Caco-2 (cell line): Measurements from ENCODE around the gene NUP210L. TPM values are rescaled to one million over a fixed set of nuclear protein-coding genes. Genes with fewer than 3 reads are reported as not detected.

Source experiments
- BruUV-seq: library from RNA; stranded (reverse); fragments of 400-500 nt; replicated peaks from 2 replicates; lab custom pipeline; 2021; lab: Mats Ljungman, UMichigan
- CTCF ChIA-PET: fragments of 300-600 bp; sonication (Branson Sonifier 250); formaldehyde crosslinking; loops from one replicate; lab custom pipeline; 2022; ENCODE audit warnings: antibody characterized with exemption; lab: Charles Lee
- POLR2A ChIA-PET: fragments of 300-600 bp; sonication (Branson Sonifier 250); formaldehyde crosslinking; loops from one replicate; lab custom pipeline; 2022; ENCODE audit warnings: antibody characterized with exemption; lab: Charles Lee
- DNase-seq, 2 experiments: peaks; one replicate each; pipeline versions ENCODE4 v3.0.0 to v3.0.0-alpha.2; 2020 to 2022
- H3K27me3 ChIP-seq: replicated peaks from 2 replicates; pipeline ENCODE4 v1.6.0; 2011; ENCODE audit warnings: low read length; ENCODE audit not compliant: control insufficient read depth, insufficient read depth
- H3K36me3 ChIP-seq: 2 replicates; pipeline ENCODE4 v1.5.1; 2011; ENCODE audit warnings: low read length; ENCODE audit not compliant: control insufficient read depth, insufficient read depth
- H3K4me1 ChIP-seq: fragments of 250-450 bp; sonication (Bioruptor Pico); 2 replicates; pipeline ENCODE4 v1.5.1; 2020; ENCODE audit warnings: mild to moderate bottlenecking
- H3K4me3 ChIP-seq: 2 replicates; pipeline ENCODE4 v1.5.1; 2011; ENCODE audit warnings: low read depth, mild to moderate bottlenecking, control low read depth, low read length
- H3K9me3 ChIP-seq: fragments of 250-450 bp; sonication (Bioruptor Pico); 2 replicates; pipeline ENCODE4 v1.5.1; 2020; ENCODE audit warnings: mild to moderate bottlenecking, moderate library complexity
- H3K27ac Mint-ChIP-seq: one replicate; pipeline ENCODE4 v1.8.0; 2022; ENCODE audit warnings: mixed read lengths; ENCODE audit not compliant: unreplicated experiment
- H3K27me3 Mint-ChIP-seq: one replicate; pipeline ENCODE4 v1.8.0; 2022; ENCODE audit warnings: mixed read lengths; ENCODE audit not compliant: insufficient read depth, unreplicated experiment
- H3K36me3 Mint-ChIP-seq: one replicate; pipeline ENCODE4 v1.8.0; 2022; ENCODE audit warnings: mild to moderate bottlenecking, mixed read lengths; ENCODE audit not compliant: insufficient read depth, unreplicated experiment
- H3K4me1 Mint-ChIP-seq: one replicate; pipeline ENCODE4 v1.8.0; 2022; ENCODE audit warnings: low read depth, mixed read lengths; ENCODE audit not compliant: unreplicated experiment
- H3K4me3 Mint-ChIP-seq: one replicate; pipeline ENCODE4 v1.8.0; 2022; ENCODE audit warnings: mild to moderate bottlenecking, moderate library complexity, mixed read lengths; ENCODE audit not compliant: unreplicated experiment
- H3K9me3 Mint-ChIP-seq: one replicate; pipeline ENCODE4 v1.8.0; 2022; ENCODE audit warnings: mixed read lengths; ENCODE audit not compliant: unreplicated experiment
- intact Hi-C: fragments of 100-400 bp; cut with micrococcal nuclease; formaldehyde crosslinking; loops from one replicate; pipeline ENCODE4 v1.10.0; 2022; ENCODE audit not compliant: unreplicated experiment
- total RNA-seq: library from RNA; stranded (reverse); gene quantifications from 2 replicates; pipeline ENCODE4 v1.2.3, GENCODE V29; 2022
- TF ChIP-seq, protein P1 (sequence below), 2 experiments: fragments of 200-600 bp in 1 of 2; IDR thresholded peaks; 1 replicate in 1 of 2; 2 replicates in 1 of 2; pipeline versions ENCODE4 v1.5.1 to v1.8.0; 2011 to 2022; ENCODE audit warnings: antibody characterized with exemption in 1 of 2, control low read depth in 1 of 2, inconsistent platforms in 1 of 2, low read depth in 1 of 2, low read length in 1 of 2, mild to moderate bottlenecking in 1 of 2, moderate library complexity in 1 of 2; ENCODE audit not compliant: insufficient read depth in 1 of 2, severe bottlenecking in 1 of 2, unreplicated experiment in 1 of 2

The NUP210L gene
- total RNA-seq, 1 experiment from 2014 or later: 0.07 TPM

DNA sequence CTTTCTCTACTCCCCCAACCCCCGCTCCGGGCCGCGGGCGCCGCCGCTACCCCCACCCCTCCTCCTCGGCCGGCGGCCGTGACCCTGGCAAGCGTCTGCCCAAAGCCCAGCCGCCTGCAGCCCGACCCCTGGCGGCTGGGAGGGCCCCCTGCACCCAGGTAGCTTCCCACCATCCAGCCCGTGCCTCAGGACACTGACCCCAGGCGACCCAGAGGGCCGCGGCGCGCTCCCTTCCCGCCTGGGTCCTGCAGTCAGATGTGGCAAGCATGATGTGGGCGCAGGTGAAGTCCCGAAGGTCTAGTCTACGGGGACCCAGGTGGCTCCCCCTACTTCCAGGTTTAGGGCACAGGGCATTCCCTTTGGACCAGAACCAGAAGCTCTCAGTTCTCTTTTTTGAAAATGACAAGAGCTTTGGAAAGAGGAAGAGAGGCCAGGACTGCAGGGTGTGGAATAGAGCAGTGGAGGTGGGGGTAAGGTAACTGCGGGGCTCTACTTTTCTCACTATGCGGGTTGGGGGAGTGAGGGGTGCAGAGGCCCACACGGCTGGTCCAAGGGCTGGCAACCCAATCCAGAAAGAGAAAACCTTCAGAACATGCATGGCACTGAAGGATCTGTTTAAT lies 208.1 kb downstream of the NUP210L start, which contains the start of gene DENND4B:
Gene DENND4B (minus strand): TSS at position 97 of the 620 bp plus-strand sequence. CDS start 2,344 bp downstream, outside the sequence.
- intact Hi-C loops: loop anchor here (1.0 to 2.0 kb wide), 2 partner anchors 24 to 40 kb away; partner anchors contain the start of genes GATAD2B and RAB13
- TF ChIP-seq, protein P1, sequence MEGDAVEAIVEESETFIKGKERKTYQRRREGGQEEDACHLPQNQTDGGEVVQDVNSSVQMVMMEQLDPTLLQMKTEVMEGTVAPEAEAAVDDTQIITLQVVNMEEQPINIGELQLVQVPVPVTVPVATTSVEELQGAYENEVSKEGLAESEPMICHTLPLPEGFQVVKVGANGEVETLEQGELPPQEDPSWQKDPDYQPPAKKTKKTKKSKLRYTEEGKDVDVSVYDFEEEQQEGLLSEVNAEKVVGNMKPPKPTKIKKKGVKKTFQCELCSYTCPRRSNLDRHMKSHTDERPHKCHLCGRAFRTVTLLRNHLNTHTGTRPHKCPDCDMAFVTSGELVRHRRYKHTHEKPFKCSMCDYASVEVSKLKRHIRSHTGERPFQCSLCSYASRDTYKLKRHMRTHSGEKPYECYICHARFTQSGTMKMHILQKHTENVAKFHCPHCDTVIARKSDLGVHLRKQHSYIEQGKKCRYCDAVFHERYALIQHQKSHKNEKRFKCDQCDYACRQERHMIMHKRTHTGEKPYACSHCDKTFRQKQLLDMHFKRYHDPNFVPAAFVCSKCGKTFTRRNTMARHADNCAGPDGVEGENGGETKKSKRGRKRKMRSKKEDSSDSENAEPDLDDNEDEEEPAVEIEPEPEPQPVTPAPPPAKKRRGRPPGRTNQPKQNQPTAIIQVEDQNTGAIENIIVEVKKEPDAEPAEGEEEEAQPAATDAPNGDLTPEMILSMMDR (IDR thresholded peaks at IDR 0.05; ENCODE audit: insufficient read depth in 1 of 2, low read depth in 1 of 2, low read length in 1 of 2, severe bottlenecking in 1 of 2, unreplicated experiment in 1 of 2): peak; percentile 95 to 97
- BruUV-seq: no TSS peak
- ChIA-PET CTCF (interaction anchor here (0.6 to 2.0 kb wide), 11 partner anchors 10 to 301 kb away, joined by 3 to 24 read pairs (median 5); partner anchors contain the start of genes CREB3L4, CRTC2, GATAD2B and INTS3), POLR2A (interaction anchor here (0.6 to 1.7 kb wide), 9 partner anchors 16 to 1247 kb away, joined by 3 to 20 read pairs (median 6); partner anchors contain the start of genes CREB3L4, GATAD2B and RPS27)
- Mint-ChIP-seq H3K4me3 (peak within 1 kb of the TSS; percentile 82), H3K4me1 (peaks cover 7% of the 10 kb centered on the region), H3K36me3 (peaks cover 59% of the 10 kb centered on the region), H3K27me3 (no peaks in the 10 kb centered on the region), H3K9me3 (no peaks in the 10 kb centered on the region), H3K27ac (peak within 1 kb of the TSS; percentile 57)
- Histone ChIP-seq H3K36me3 (peaks cover 3% of the 10 kb centered on the region), H3K9me3 (no peaks in the 10 kb centered on the region), H3K4me1 (peaks cover 8% of the 10 kb centered on the region), H3K27me3 (no peaks in the 10 kb centered on the region), H3K4me3 (peak within 1 kb of the TSS; percentile 92)
- DNase-seq: peak; percentile 85 to 92

DNA sequence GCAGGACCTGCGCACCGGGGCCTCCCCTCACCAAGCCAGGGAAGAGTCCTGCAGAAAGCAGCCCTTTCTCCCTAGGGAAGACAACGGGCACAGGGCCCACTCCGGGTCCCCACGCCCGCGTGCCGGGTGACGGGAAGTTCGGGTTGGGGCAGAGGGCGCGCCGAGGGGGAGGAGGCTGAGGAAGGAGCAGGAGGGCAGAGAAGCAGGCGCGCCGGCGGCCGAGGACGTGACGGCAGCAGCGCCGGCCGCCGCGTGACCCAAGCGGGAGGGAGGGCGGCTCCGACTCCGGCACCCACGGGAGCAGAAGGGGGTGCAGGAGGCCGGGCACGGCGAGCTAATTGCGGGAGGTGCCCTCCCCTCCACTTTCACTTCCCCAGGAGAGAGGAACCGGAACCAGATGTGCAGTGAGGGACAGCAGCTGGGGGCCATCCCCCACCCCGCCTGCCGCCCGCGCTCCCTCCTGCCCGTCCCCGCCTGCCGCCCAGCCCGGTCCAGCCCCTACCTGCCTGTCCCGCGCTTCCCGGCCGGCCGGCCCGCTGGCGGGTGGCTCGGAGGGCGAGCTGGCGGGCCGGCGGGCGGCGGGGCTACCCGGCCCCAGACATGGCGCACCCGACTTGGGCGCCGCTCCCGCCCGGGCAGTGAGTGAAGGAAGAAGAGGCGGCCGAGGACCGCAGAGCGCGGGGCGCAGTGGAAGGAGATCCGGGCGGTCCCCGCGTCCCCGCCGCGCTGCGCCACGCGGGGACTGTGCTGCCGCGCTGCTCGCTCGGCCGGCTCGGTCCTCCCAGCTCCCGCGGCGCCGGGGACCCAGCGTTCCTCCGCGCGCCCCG lies 208.9 kb downstream of the NUP210L start:
- H3K4me1 ChIP-seq: peaks cover 8% of the 10 kb centered on the region
- H3K27me3 ChIP-seq: no peaks in the 10 kb centered on the region
- peak overlapping the region; percentile 92 for H3K4me3 ChIP-seq
- CTCF ChIA-PET: interaction anchor here (0.6 to 2.0 kb wide), 9 partner anchors 11 to 302 kb away, joined by 4 to 24 read pairs (median 6); partner anchors contain the start of genes CREB3L4, CRTC2, GATAD2B and SLC39A1
- Mint-ChIP-seq H3K27me3 (no peaks in the 10 kb centered on the region), H3K27ac (peak overlapping the region; percentile 44), H3K4me3 (peak overlapping the region; percentile 82), H3K36me3 (peaks cover 59% of the 10 kb centered on the region), H3K9me3 (no peaks in the 10 kb centered on the region), H3K4me1 (peaks cover 7% of the 10 kb centered on the region)
- H3K9me3 ChIP-seq: no peaks in the 10 kb centered on the region
- peaks cover 3% of the 10 kb centered on the region; the same call in 1 of the 2 replicates for H3K36me3 ChIP-seq
- no TSS peak for BruUV-seq
- peak; percentile 60 to 68 for DNase-seq
- TF ChIP-seq, protein P1 (IDR thresholded peaks at IDR 0.05; ENCODE audit: insufficient read depth in 1 of 2, low read depth in 1 of 2, low read length in 1 of 2, severe bottlenecking in 1 of 2, unreplicated experiment in 1 of 2): no peak
- intact Hi-C loops: loop anchor here (1.0 to 2.0 kb wide), 2 partner anchors 23 to 40 kb away; partner anchors contain the start of genes GATAD2B and RAB13
- POLR2A ChIA-PET: interaction anchor here (0.6 to 1.7 kb wide), 5 partner anchors 17 to 179 kb away, joined by 3 to 20 read pairs (median 6); partner anchors contain the start of genes CREB3L4 and GATAD2B
